SK-N-SH treated with all-trans-retinoic acid at 6 μM for 48 hours (cell line): ENCODE measurements around the gene CERS2.

ENCODE experiments used
- ARNTL ChIP-seq: fragments of 450-650 bp; formaldehyde crosslinking; IDR thresholded peaks from 2 replicates; pipeline ENCODE4 v1.5.0; 2020; ENCODE audit warnings: low read depth, mild to moderate bottlenecking, moderate library complexity, borderline replicate concordance
- BACH2 ChIP-seq: fragments of 250-450 bp; sonication (Bioruptor Pico); IDR thresholded peaks from 2 replicates; pipeline ENCODE4 v1.9.0; 2021; ENCODE audit warnings: mild to moderate bottlenecking, borderline replicate concordance
- GLIS3 ChIP-seq: fragments of 250-450 bp; sonication (Bioruptor Pico); IDR thresholded peaks from 2 replicates; pipeline ENCODE4 v1.5.0; 2020; ENCODE audit warnings: mild to moderate bottlenecking, moderate library complexity
- PATZ1 ChIP-seq: fragments of 250-450 bp; sonication (Bioruptor Pico); IDR thresholded peaks from 2 replicates; pipeline ENCODE4 v1.8.0; 2020; ENCODE audit warnings: mild to moderate bottlenecking, moderate library complexity, borderline replicate concordance
- PPARA ChIP-seq: fragments of 250-450 bp; sonication (Bioruptor Pico); IDR thresholded peaks from 2 replicates; pipeline ENCODE4 v1.5.0; 2020; ENCODE audit warnings: mild to moderate bottlenecking, borderline replicate concordance
- RARB ChIP-seq: fragments of 250-450 bp; sonication (Bioruptor Pico); IDR thresholded peaks from 2 replicates; pipeline ENCODE4 v1.8.0; 2021; ENCODE audit warnings: mild to moderate bottlenecking, moderate library complexity
- ZFP3 ChIP-seq: fragments of 250-450 bp; sonication (Bioruptor Pico); IDR thresholded peaks from 2 replicates; pipeline ENCODE4 v1.5.0; 2020; ENCODE audit warnings: mild to moderate bottlenecking, moderate library complexity
- ZFP30 ChIP-seq: fragments of 450-650 bp; formaldehyde crosslinking; IDR thresholded peaks from 2 replicates; pipeline ENCODE4 v1.5.0; 2022; ENCODE audit warnings: mild to moderate bottlenecking, moderate library complexity
- ZNF70 ChIP-seq: fragments of 450-650 bp; formaldehyde crosslinking; IDR thresholded peaks from 2 replicates; pipeline ENCODE4 v1.5.0; 2020; ENCODE audit warnings: mild to moderate bottlenecking, moderate library complexity
- TF ChIP-seq, protein P1 (sequence below): fragments of 250-450 bp; sonication (Bioruptor Pico); IDR thresholded peaks from 2 replicates; pipeline ENCODE4 v1.5.1; 2020; ENCODE audit warnings: low read depth, mild to moderate bottlenecking, moderate library complexity
- TF ChIP-seq, protein P2 (sequence below): fragments of 250-450 bp; sonication (Bioruptor Pico); IDR thresholded peaks from 2 replicates; pipeline ENCODE4 v1.8.0; 2021; ENCODE audit warnings: low read depth, mild to moderate bottlenecking, moderate library complexity, borderline replicate concordance

GRCh38 chr1:150960646-150961045, 14.0 kb downstream of the CERS2 start:
- TF ChIP-seq ZNF70 (CRISPR knock-in tag) = no peak
- no peak for TF ChIP-seq BACH2 (CRISPR knock-in tag)
- no peak for TF ChIP-seq GLIS3 (CRISPR knock-in tag)
- TF ChIP-seq PATZ1 (CRISPR knock-in tag) = no peak
- no peak for TF ChIP-seq ZFP3 (CRISPR knock-in tag)
- TF ChIP-seq, protein P1, sequence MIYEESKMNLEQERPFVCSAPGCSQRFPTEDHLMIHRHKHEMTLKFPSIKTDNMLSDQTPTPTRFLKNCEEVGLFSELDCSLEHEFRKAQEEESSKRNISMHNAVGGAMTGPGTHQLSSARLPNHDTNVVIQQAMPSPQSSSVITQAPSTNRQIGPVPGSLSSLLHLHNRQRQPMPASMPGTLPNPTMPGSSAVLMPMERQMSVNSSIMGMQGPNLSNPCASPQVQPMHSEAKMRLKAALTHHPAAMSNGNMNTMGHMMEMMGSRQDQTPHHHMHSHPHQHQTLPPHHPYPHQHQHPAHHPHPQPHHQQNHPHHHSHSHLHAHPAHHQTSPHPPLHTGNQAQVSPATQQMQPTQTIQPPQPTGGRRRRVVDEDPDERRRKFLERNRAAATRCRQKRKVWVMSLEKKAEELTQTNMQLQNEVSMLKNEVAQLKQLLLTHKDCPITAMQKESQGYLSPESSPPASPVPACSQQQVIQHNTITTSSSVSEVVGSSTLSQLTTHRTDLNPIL = no peak
- no peak for TF ChIP-seq PPARA
- no peak for TF ChIP-seq RARB
- TF ChIP-seq, protein P2, sequence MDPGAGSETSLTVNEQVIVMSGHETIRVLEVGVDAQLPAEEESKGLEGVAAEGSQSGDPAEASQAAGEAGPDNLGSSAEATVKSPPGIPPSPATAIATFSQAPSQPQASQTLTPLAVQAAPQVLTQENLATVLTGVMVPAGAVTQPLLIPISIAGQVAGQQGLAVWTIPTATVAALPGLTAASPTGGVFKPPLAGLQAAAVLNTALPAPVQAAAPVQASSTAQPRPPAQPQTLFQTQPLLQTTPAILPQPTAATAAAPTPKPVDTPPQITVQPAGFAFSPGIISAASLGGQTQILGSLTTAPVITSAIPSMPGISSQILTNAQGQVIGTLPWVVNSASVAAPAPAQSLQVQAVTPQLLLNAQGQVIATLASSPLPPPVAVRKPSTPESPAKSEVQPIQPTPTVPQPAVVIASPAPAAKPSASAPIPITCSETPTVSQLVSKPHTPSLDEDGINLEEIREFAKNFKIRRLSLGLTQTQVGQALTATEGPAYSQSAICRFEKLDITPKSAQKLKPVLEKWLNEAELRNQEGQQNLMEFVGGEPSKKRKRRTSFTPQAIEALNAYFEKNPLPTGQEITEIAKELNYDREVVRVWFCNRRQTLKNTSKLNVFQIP (CRISPR knock-in tag) = no peak
- no peak for TF ChIP-seq ARNTL (CRISPR knock-in tag)
- TF ChIP-seq ZFP30 (CRISPR knock-in tag) = no peak
